ENCODE data around the gene SYCE3. TPM values are rescaled to one million over a fixed set of nuclear protein-coding genes. Genes with fewer than 3 reads are reported as not detected.
"Not testable (repeated sequence)": the region's sequence is repeated elsewhere in the genome, so short reads cannot be mapped to it uniquely, and the experiment has no call there.

SYCE3 gene
- total and polyA plus RNA-seq, 9 of the 15 experiments (the other 6 are each of a cell fraction or from before 2014, with no cell fraction given) = 0.56 TPM; not detected in 8

DNA sequence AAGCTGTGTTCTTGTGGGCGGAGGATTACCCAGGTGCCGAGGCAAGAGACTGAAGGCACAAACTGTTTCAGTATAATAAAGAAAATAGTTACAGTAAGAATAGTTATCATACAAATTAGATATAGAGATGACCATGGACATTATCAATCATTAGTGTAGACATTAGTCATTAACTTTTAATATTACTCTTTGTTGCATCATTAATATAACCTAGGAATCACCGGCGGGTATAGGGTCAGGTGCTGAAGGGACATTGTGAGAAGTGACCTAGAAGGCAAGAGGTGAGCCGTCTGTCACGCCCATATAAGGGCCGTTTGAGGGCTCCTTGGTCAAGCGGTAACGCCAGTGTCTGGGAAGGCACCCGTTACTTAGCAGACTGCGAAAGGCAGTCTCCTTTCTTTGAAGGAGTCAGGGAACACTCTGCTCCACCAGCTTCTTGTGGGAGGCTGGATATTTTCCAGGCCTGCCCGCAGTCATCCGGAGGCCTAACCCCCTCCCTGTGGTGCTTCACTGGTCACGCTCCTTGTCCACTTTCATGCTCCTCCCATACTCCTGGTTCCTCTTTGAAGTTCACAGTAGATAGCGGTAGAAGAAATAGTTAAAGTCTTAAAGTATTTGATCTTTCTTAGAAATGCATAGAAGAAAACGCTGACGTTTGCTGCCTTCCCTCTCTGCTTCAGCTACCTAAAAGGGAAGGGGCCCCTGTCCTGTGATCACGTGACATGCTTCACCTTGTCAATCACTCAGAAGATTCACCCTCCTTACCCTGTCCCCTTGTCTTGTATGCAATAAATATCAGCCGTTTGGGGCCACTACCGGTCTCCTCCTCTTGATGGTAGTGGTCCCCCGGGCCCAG is 28.6 kb downstream of the SYCE3 start:
- H3K27me3 ChIP-seq (ENCODE audit: control insufficient read depth in 2 of 2, insufficient read depth in 2 of 2, low read length in 2 of 2); H3K9me1 ChIP-seq (ENCODE audit: control insufficient read depth, insufficient read depth, low read length); H3K79me2 ChIP-seq (ENCODE audit: control insufficient read depth, insufficient read depth, low read length); in situ Hi-C loops (cut with MboI); H3K4me3 ChIP-seq; H3K36me3 ChIP-seq (ENCODE audit: control insufficient read depth, insufficient read depth, low read length); CTCF ChIA-PET (ENCODE audit: low intra/inter-chr PET ratio); BruUV-seq (replicated peaks); H4K20me1 ChIP-seq (replicated peaks; ENCODE audit: control insufficient read depth, insufficient read depth, low read length); H3K9me3 ChIP-seq (replicated peaks; ENCODE audit: control insufficient read depth, insufficient read depth, low read depth, low read length); TF ChIP-seq NR4A1 (CRISPR knock-in tag; IDR thresholded peaks at IDR 0.05): not testable (repeated sequence)
- Histone ChIP-seq H3K9ac (ENCODE audit: insufficient read depth in 1 of 2, low read depth in 2 of 2, low read length in 2 of 2) (peak overlapping the region in 1 of 2 experiments; percentile 25; a peak in 1 of 4 replicates), H3K27ac (ENCODE audit: extremely low read depth, low read depth, low read length) (peak overlapping the region; percentile 74), H2AFZ (ENCODE audit: low read depth, low read length) (peak overlapping the region; percentile 20), H3K4me2 (ENCODE audit: insufficient read depth, low read length) (peak overlapping the region; percentile 55), H3K4me1 (replicated peaks in 1 of 2; ENCODE audit: control insufficient read depth in 2 of 2, insufficient read depth in 2 of 2, low read length in 2 of 2) (peaks cover 12 to 41% of the 10 kb centered on the region in 2 experiments; a peak in 4 of 5 replicates)
- ATAC-seq (peak; percentile 62), DNase-seq (ENCODE audit: extremely low read depth in 1 of 4, low spot score in 3 of 4) (peak in 1 of 4 experiments; percentile 58), FAIRE-seq (peak; percentile 80)
- intact Hi-C loops (cut with micrococcal nuclease) = loop anchor here (1.0 kb wide), 1 partner anchor 8 kb away; no protein-coding TSS in a partner anchor
- POLR2A ChIA-PET = interaction anchor here (0.6 to 0.8 kb wide), 2 partner anchors 23 to 29 kb away, joined by 3 to 4 read pairs; no protein-coding TSS in a partner anchor
- WGBS (ENCODE audit: insufficient coverage, low coverage, missing lambda C conversion rate) = under 1% methylated on average over 21 of the region's 21 CpGs
- peak; percentile 79 for TF ChIP-seq CEBPG (CRISPR knock-in tag; IDR thresholded peaks at IDR 0.05)
- peak; percentile 44 to 80; a peak in 3 of 4 replicates for TF ChIP-seq CEBPG (tag; conservative IDR thresholded peaks at IDR 0.05 in 1 of 2, IDR thresholded peaks at IDR 0.05 in 1 of 2)
- TF ChIP-seq, protein P1, sequence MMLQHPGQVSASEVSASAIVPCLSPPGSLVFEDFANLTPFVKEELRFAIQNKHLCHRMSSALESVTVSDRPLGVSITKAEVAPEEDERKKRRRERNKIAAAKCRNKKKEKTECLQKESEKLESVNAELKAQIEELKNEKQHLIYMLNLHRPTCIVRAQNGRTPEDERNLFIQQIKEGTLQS (IDR thresholded peaks at IDR 0.05) = peak; percentile 75
- TF ChIP-seq, protein P1 (CRISPR knock-in tag; conservative IDR thresholded peaks at IDR 0.05) = not testable (repeated sequence)
- TF ChIP-seq L3MBTL2 (IDR thresholded peaks at IDR 0.05) = peak; percentile 61
- TF ChIP-seq DACH1 (IDR thresholded peaks at IDR 0.05; ENCODE audit: partially characterized antibody) = peak; percentile 32
- 0 out of 2 replicates have a peak, but pooled peaks have one; percentile 18 for TF ChIP-seq NR4A1 (tag; IDR thresholded peaks at IDR 0.05)
- TF ChIP-seq, protein P2, sequence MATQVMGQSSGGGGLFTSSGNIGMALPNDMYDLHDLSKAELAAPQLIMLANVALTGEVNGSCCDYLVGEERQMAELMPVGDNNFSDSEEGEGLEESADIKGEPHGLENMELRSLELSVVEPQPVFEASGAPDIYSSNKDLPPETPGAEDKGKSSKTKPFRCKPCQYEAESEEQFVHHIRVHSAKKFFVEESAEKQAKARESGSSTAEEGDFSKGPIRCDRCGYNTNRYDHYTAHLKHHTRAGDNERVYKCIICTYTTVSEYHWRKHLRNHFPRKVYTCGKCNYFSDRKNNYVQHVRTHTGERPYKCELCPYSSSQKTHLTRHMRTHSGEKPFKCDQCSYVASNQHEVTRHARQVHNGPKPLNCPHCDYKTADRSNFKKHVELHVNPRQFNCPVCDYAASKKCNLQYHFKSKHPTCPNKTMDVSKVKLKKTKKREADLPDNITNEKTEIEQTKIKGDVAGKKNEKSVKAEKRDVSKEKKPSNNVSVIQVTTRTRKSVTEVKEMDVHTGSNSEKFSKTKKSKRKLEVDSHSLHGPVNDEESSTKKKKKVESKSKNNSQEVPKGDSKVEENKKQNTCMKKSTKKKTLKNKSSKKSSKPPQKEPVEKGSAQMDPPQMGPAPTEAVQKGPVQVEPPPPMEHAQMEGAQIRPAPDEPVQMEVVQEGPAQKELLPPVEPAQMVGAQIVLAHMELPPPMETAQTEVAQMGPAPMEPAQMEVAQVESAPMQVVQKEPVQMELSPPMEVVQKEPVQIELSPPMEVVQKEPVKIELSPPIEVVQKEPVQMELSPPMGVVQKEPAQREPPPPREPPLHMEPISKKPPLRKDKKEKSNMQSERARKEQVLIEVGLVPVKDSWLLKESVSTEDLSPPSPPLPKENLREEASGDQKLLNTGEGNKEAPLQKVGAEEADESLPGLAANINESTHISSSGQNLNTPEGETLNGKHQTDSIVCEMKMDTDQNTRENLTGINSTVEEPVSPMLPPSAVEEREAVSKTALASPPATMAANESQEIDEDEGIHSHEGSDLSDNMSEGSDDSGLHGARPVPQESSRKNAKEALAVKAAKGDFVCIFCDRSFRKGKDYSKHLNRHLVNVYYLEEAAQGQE (IDR thresholded peaks at IDR 0.05; ENCODE audit: borderline replicate concordance) = peak; percentile 39; the same call in 1 of the 2 replicates
- TF ChIP-seq, protein P2 (CRISPR knock-in tag; IDR thresholded peaks at IDR 0.05; ENCODE audit: low read depth) = not testable (repeated sequence)
- peak; percentile 75 for TF ChIP-seq MECOM (CRISPR knock-in tag; IDR thresholded peaks at IDR 0.05)

All from K562 (cell line).